Measurements from ENCODE around the gene FGF23.
"Not testable (repeated sequence)": the region's sequence is repeated elsewhere in the genome, so short reads cannot be mapped to it uniquely, and the experiment has no call there.

FGF23 gene

DNA sequence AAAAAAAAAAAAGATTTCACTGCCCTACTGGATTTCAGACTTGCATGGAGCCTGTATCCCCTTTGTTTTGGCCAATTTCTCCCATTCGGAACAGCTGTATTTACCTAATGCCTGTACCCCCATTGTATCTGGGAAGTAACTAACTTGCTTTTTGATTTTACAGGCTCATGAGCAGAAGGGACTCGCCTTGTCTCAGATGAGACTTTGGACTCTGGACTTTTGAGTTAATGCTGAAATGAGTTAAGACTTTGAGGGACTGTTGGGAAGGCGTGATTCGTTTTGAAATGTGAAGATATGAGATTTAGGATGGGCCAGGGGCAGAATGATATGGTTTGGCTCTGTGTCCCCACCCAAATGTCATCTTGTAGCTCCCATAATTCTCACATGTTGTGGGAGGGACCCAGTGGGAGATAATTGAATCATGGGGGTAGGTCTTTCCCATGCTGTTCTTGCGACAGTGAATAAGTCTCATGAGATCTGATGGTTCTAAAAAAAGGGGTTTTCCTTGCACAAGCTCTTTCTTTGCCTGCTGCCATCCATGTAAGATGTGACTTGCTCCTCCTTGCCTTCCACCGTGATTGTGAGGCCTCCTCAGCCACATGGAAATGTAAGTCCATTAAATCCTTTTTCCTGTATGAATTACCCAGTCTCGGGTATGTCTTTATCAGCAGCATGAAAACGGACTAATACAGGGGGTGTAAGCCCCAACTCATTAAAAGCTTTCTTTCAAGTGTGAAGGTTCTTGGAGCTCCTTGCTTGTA, 25.5 kb upstream of the FGF23 start:
- H3K9me3 ChIP-seq (ENCODE audit: control insufficient read depth, low read length); H3K4me3 ChIP-seq (ENCODE audit: low read length); H3K27me3 ChIP-seq (ENCODE audit: control insufficient read depth, insufficient read depth, low read length); H3K36me3 ChIP-seq (ENCODE audit: control insufficient read depth, insufficient read depth, low read length); H3K4me1 ChIP-seq (ENCODE audit: control insufficient read depth, insufficient read depth, low read length); H3K9ac ChIP-seq (ENCODE audit: low read length): not testable (repeated sequence)

DNA sequence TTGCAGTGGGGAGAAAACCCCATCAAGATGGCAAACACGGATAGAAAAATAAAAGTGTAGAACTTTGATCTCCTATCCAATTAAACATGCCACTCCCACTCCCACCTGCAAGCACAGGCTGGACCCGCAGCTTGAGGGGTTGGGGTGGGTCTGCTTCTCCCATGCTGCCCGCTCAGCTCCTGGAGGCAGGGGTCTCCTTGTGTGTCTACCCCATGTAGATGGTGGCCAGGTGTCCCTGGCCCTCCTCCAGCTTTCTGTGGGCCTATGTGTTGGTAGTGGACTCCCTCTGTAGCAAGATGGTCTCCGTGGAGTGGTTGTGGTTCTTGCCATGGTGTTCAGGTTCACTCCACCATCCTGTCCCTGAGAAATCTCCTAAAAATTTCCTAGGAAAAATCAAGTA, 23.5 kb upstream of the FGF23 start:
- no peaks in the 10 kb centered on the region for H3K4me1 ChIP-seq (ENCODE audit: control insufficient read depth, insufficient read depth, low read length)
- no peak overlapping the region for H3K4me3 ChIP-seq (ENCODE audit: low read length)
- no peaks in the 10 kb centered on the region for H3K36me3 ChIP-seq (ENCODE audit: control insufficient read depth, insufficient read depth, low read length)
- H3K9me3 ChIP-seq (ENCODE audit: control insufficient read depth, low read length), result no peaks in the 10 kb centered on the region
- H3K9ac ChIP-seq (ENCODE audit: low read length), result no peak overlapping the region
- no peaks in the 10 kb centered on the region for H3K27me3 ChIP-seq (ENCODE audit: control insufficient read depth, insufficient read depth, low read length)

DNA sequence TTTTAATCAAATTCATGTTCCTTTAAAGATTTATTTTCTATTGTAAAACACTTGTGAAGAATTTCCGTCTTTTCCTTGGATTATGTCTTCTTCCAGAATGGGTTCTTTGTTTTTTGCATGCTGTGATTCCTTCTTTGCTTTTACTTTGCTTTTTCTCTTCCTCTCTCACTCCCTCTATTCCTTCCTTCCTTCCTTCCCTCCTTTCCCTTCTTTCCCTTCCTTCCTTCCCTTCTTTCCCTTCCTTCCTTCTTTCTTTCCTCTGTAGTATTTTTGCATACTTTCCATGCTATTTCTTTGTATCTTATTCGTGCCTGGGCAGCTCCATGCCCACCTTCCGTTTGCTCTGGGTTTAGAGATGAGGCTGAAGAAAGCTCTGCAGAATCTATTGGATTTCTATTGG, 21.6 kb upstream of the FGF23 start:
- Histone ChIP-seq H3K4me3 (ENCODE audit: low read length) (no peak overlapping the region), H3K4me1 (ENCODE audit: control insufficient read depth, insufficient read depth, low read length) (no peaks in the 10 kb centered on the region), H3K36me3 (ENCODE audit: control insufficient read depth, insufficient read depth, low read length) (no peaks in the 10 kb centered on the region), H3K27me3 (ENCODE audit: control insufficient read depth, insufficient read depth, low read length) (no peaks in the 10 kb centered on the region), H3K9me3 (ENCODE audit: control insufficient read depth, low read length) (no peaks in the 10 kb centered on the region), H3K9ac (ENCODE audit: low read length) (no peak overlapping the region)

DNA sequence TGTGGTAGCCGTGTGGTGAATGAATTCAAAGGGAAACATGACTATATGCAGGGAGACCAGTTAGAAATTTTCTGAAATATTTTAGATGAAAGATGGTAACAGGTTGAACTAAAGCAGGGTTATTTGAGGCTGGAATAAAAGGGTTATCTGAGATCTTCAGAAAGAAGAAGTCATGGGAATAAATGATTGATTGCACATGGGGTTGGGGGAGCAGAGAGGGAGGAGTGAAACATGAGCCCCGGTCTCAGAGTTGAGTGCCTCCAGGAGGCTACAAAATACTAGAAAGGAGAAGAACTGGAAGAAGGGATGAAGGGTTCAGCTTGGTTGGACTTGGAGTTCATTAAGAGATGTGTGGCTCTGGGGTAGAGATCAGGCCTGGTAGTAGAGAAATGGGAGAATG, 16.3 kb upstream of the FGF23 start:
- no peak overlapping the region for H3K9ac ChIP-seq (ENCODE audit: low read length)
- no peak overlapping the region for H3K4me3 ChIP-seq (ENCODE audit: low read length)
- no peaks in the 10 kb centered on the region for H3K36me3 ChIP-seq (ENCODE audit: control insufficient read depth, insufficient read depth, low read length)
- H3K4me1 ChIP-seq (ENCODE audit: control insufficient read depth, insufficient read depth, low read length), result no peaks in the 10 kb centered on the region
- H3K9me3 ChIP-seq (ENCODE audit: control insufficient read depth, low read length), result no peaks in the 10 kb centered on the region
- H3K27me3 ChIP-seq (ENCODE audit: control insufficient read depth, insufficient read depth, low read length), result no peaks in the 10 kb centered on the region

DNA sequence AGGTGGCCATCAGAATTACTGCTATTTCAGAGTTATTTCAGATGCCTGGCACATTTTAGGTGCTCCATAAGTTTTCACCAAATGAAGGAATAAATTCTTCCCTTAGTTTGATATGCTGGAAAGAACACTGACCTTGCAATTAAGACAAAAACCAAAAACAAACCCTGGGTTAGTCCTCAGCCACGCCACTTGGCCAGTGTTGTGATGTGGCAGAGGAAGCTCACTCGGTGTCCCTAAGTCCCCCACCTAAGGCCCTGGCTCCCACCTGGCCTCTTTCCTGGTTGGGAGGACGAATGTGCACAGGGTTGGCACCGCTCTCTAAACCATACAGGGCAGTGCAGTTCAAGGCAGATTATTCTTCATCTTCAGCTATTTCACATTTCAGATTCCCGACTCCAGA, 13.7 kb upstream of the FGF23 start:
- no peaks in the 10 kb centered on the region for H3K4me1 ChIP-seq (ENCODE audit: control insufficient read depth, insufficient read depth, low read length)
- no peaks in the 10 kb centered on the region for H3K27me3 ChIP-seq (ENCODE audit: control insufficient read depth, insufficient read depth, low read length)
- no peak overlapping the region for H3K9ac ChIP-seq (ENCODE audit: low read length)
- no peaks in the 10 kb centered on the region for H3K36me3 ChIP-seq (ENCODE audit: control insufficient read depth, insufficient read depth, low read length)
- H3K9me3 ChIP-seq (ENCODE audit: control insufficient read depth, low read length), result no peaks in the 10 kb centered on the region
- H3K4me3 ChIP-seq (ENCODE audit: low read length), result no peak overlapping the region

DNA sequence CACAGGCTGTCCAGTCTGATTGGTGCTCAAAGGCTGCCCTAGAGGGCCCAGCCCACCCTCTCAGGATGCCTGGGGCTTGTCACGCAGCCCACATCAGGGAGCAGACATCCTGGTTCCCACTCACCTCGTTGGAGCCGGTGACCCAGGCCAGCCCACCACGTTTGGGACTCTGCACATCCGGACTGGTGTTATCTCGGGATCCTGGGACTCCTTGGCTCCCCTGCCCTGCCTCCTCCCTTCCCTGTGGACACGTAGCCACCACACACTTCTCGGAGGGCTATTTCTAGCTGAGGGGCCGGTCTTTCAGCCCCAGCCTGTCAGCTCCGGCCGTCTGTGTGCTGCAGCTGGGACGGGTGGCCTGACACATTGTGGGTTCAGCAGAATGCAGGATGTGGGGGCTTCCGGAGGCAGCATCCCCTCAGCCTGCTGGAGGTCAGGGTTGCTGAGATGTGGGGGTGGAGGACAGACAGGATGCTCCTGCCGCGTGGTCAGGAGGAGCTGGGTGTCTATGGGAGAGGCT, 12.8 kb upstream of the FGF23 start:
- Histone ChIP-seq H3K9ac (ENCODE audit: low read length) (no peak overlapping the region), H3K4me3 (ENCODE audit: low read length) (no peak overlapping the region), H3K36me3 (ENCODE audit: control insufficient read depth, insufficient read depth, low read length) (no peaks in the 10 kb centered on the region), H3K9me3 (ENCODE audit: control insufficient read depth, low read length) (no peaks in the 10 kb centered on the region), H3K27me3 (ENCODE audit: control insufficient read depth, insufficient read depth, low read length) (no peaks in the 10 kb centered on the region), H3K4me1 (ENCODE audit: control insufficient read depth, insufficient read depth, low read length) (no peaks in the 10 kb centered on the region)

DNA sequence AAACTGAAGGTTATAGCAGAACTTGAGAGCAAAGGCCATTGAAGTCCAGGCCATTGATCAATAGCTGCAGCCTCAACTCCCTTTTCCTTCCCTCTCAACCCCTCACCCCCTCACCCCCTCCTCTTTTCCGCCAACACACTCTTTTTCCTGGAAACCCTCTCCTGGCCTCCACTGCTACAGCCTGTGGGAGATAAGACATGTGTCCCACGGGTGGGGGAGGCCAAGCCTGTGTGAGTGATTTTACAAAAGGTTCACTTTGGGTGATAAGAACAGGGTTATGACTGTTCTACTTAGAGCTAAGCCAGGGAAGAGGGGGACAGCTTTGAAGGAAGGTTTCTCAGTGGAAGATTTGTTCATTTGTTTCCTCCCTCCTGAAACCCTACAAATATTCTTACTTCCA, 9.2 kb upstream of the FGF23 start:
- Histone ChIP-seq H3K4me3 (ENCODE audit: low read length) (no peak overlapping the region), H3K27me3 (ENCODE audit: control insufficient read depth, insufficient read depth, low read length) (no peaks in the 10 kb centered on the region), H3K4me1 (ENCODE audit: control insufficient read depth, insufficient read depth, low read length) (no peaks in the 10 kb centered on the region), H3K9me3 (ENCODE audit: control insufficient read depth, low read length) (no peaks in the 10 kb centered on the region), H3K36me3 (ENCODE audit: control insufficient read depth, insufficient read depth, low read length) (no peaks in the 10 kb centered on the region), H3K9ac (ENCODE audit: low read length) (no peak overlapping the region)

DNA sequence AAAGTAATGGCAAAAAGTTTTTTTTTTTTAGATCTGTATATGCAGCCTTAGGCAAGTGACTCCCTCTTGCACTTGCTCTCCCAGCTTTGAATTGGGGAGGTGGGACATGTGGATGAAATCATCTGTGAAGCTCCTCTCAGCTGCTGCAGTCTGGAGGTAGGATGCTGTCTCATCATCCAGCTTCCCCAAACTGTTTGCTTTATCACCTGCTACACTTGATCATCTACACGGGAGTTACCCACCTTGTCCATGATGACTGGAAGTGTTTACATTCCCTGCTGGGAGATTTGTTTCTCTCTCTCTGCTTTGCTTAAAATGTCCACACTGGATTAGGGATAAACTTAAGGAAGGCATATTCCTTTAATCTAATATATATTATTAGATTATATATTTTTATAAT, 8.5 kb upstream of the FGF23 start:
- no peak overlapping the region for H3K9ac ChIP-seq (ENCODE audit: low read length)
- no peaks in the 10 kb centered on the region for H3K9me3 ChIP-seq (ENCODE audit: control insufficient read depth, low read length)
- no peaks in the 10 kb centered on the region for H3K27me3 ChIP-seq (ENCODE audit: control insufficient read depth, insufficient read depth, low read length)
- H3K4me3 ChIP-seq (ENCODE audit: low read length), result no peak overlapping the region
- no peaks in the 10 kb centered on the region for H3K36me3 ChIP-seq (ENCODE audit: control insufficient read depth, insufficient read depth, low read length)
- no peaks in the 10 kb centered on the region for H3K4me1 ChIP-seq (ENCODE audit: control insufficient read depth, insufficient read depth, low read length)

DNA sequence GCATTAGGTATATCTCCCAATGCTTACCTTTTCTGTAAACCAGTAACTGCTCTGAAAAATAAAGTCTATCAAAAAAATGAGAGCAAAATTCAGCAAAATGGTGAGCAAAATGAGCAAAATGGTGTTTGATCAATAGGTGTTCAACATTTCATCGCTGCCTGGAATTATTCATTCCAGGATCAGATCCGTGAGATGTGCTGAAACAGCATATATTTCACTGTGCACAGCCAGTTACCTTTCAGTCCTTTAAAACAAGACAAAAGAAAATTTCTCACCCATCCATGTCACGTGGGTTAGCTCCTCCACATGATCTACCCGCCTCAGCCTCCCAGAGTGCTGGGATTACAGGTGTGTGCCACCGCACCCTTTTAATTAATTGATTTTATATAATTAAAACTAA, 8.1 kb upstream of the FGF23 start:
- no peaks in the 10 kb centered on the region for H3K9me3 ChIP-seq (ENCODE audit: control insufficient read depth, low read length)
- no peaks in the 10 kb centered on the region for H3K4me1 ChIP-seq (ENCODE audit: control insufficient read depth, insufficient read depth, low read length)
- no peaks in the 10 kb centered on the region for H3K36me3 ChIP-seq (ENCODE audit: control insufficient read depth, insufficient read depth, low read length)
- no peak overlapping the region for H3K4me3 ChIP-seq (ENCODE audit: low read length)
- no peak overlapping the region for H3K9ac ChIP-seq (ENCODE audit: low read length)
- no peaks in the 10 kb centered on the region for H3K27me3 ChIP-seq (ENCODE audit: control insufficient read depth, insufficient read depth, low read length)

DNA sequence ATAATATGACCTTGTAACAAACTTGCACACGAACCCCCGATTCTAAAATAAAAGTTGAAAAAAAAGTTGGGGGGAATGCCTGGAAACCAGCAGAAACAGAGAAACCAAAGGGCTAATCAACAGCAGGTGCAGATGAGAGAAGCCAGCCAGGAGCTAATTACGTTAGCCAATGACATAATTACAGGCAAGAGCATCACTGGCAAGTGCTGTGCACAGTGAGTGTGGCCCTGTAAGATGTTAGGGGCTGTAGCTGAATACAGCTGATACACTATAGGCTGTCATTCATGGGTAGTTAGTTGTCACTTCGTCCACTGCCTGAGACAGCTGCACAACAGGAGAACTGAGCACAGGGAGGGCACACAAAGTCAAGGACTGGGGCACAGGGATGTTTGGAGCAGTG, 7.3 kb upstream of the FGF23 start:
- H3K9ac ChIP-seq (ENCODE audit: low read length), result no peak overlapping the region
- no peaks in the 10 kb centered on the region for H3K27me3 ChIP-seq (ENCODE audit: control insufficient read depth, insufficient read depth, low read length)
- no peaks in the 10 kb centered on the region for H3K4me1 ChIP-seq (ENCODE audit: control insufficient read depth, insufficient read depth, low read length)
- no peak overlapping the region for H3K4me3 ChIP-seq (ENCODE audit: low read length)
- H3K9me3 ChIP-seq (ENCODE audit: control insufficient read depth, low read length), result no peaks in the 10 kb centered on the region
- H3K36me3 ChIP-seq (ENCODE audit: control insufficient read depth, insufficient read depth, low read length), result no peaks in the 10 kb centered on the region

DNA sequence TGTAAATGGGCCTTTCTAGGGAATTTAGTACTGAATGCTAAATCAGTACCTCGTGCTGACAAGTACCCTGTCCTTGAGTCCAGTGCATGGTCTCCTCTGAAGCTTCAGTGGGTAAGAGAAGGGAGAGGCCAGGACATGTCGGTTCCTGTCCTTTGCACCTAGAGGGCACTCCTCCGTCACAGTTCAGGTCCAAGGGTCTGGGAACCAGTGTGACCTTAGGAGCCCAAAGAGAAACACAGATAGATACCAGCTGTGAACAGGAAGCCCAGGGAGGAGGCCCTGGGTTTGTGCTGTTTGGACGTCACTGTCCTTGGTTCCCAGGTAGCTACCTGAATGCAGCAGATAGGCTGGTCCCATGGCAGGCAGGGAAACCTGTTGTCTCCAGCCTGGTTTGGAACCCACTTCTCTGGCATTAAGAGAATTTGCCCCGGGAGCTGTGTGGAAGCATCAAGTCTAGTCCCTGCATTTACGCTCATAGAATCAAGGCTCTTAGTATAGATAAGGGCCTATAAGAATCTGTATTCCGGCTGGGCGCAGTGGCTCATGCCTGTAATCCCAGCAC, 3.9 kb upstream of the FGF23 start:
- H3K9ac ChIP-seq (ENCODE audit: low read length), result no peak overlapping the region
- no peaks in the 10 kb centered on the region for H3K9me3 ChIP-seq (ENCODE audit: control insufficient read depth, low read length)
- H3K4me1 ChIP-seq (ENCODE audit: control insufficient read depth, insufficient read depth, low read length), result no peaks in the 10 kb centered on the region
- H3K27me3 ChIP-seq (ENCODE audit: control insufficient read depth, insufficient read depth, low read length), result no peaks in the 10 kb centered on the region
- H3K4me3 ChIP-seq (ENCODE audit: low read length), result no peak overlapping the region
- no peaks in the 10 kb centered on the region for H3K36me3 ChIP-seq (ENCODE audit: control insufficient read depth, insufficient read depth, low read length)

DNA sequence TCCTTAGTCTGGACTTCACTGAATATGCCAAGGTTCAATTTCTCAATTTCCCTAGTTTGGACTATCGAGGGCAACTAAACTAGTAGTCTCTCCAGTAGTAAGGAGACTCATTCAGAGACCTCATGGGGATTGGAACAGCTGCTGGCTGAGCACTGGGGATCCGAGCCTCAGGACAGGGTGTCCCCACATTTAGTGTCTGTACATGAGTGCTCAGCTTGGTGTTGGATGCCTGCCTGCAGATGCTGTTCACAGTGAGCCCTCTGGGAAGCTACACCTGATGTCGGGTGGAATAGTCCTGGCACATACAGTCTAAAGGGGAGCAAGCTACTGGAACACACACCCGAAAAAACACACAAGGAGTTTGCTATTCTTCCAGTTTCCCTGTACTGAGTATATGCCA, 820 bp upstream of the FGF23 start:
- no peaks in the 10 kb centered on the region for H3K27me3 ChIP-seq (ENCODE audit: control insufficient read depth, insufficient read depth, low read length)
- no peaks in the 10 kb centered on the region for H3K36me3 ChIP-seq (ENCODE audit: control insufficient read depth, insufficient read depth, low read length)
- H3K4me1 ChIP-seq (ENCODE audit: control insufficient read depth, insufficient read depth, low read length), result no peaks in the 10 kb centered on the region
- H3K4me3 ChIP-seq (ENCODE audit: low read length), result no peak overlapping the region
- no peaks in the 10 kb centered on the region for H3K9me3 ChIP-seq (ENCODE audit: control insufficient read depth, low read length)
- H3K9ac ChIP-seq (ENCODE audit: low read length), result no peak overlapping the region

Measured in mucosa of stomach (tissue), 1 donor.